IMR-90 (cell line): ENCODE results near the gene ADSS1. TPM values are rescaled to one million over a fixed set of nuclear protein-coding genes. Genes with fewer than 3 reads are reported as not detected.

Experiments
- ATAC-seq: fragments of 200-7000 bp; cut with Tn5 transposase; 2 replicates; pipeline ENCODE4 v1.9.1; 2020; ENCODE audit warnings: low read depth, mild to moderate bottlenecking, moderate library complexity
- BruUV-seq: library from RNA; stranded (reverse); fragments of 400-500 nt; replicated peaks from 2 replicates; lab custom pipeline; 2021; lab: Mats Ljungman, UMichigan
- CTCF ChIA-PET: fragments of 300-600 bp; formaldehyde crosslinking; extraction: SDS; loops from one replicate; lab custom pipeline; 2021; ENCODE audit warnings: antibody characterized with exemption; lab: Yijun Ruan, JAX
- POLR2A ChIA-PET: fragments of 300-600 bp; sonication (Branson Sonifier 250); formaldehyde crosslinking; loops from one replicate; lab custom pipeline; 2022; ENCODE audit warnings: antibody characterized with exemption; ENCODE audit not compliant: unreplicated experiment; lab: Charles Lee
- DNase-seq: peaks from one replicate; pipeline ENCODE4 v3.0.0; 2013
- H2AFZ ChIP-seq: replicated peaks from 2 replicates; pipeline ENCODE3; 2013; ENCODE audit warnings: low read length, mild to moderate bottlenecking; ENCODE audit not compliant: poor library complexity
- H2AK5ac ChIP-seq: 2 replicates; pipeline ENCODE4 v1.6.1; 2013; ENCODE audit warnings: low read depth, low read length, inconsistent platforms
- H2AK9ac ChIP-seq: replicated peaks from 2 replicates; pipeline ENCODE3; 2013; ENCODE audit warnings: mild to moderate bottlenecking, low read depth, low read length, moderate library complexity; ENCODE audit not compliant: poor library complexity
- H2BK120ac ChIP-seq: 2 replicates; pipeline ENCODE4 v1.6.1; 2013; ENCODE audit warnings: low read depth, low read length, inconsistent platforms
- H2BK15ac ChIP-seq: 3 replicates; pipeline ENCODE4 v1.6.1; 2013; ENCODE audit warnings: low read depth, low read length, inconsistent platforms
- H2BK20ac ChIP-seq: 2 replicates; pipeline ENCODE4 v1.6.1; 2013; ENCODE audit warnings: low read depth, mild to moderate bottlenecking, inconsistent platforms, low read length, moderate library complexity
- H2BK5ac ChIP-seq: 2 replicates; pipeline ENCODE4 v1.6.1; 2013; ENCODE audit warnings: mild to moderate bottlenecking, low read depth, low read length, inconsistent platforms; ENCODE audit not compliant: poor library complexity, severe bottlenecking
- H3K14ac ChIP-seq: replicated peaks from 2 replicates; pipeline ENCODE4 v1.6.1; 2013; ENCODE audit warnings: low read depth, low read length, inconsistent platforms
- H3K18ac ChIP-seq: 2 replicates; pipeline ENCODE4 v1.6.1; 2013; ENCODE audit warnings: low read depth, low read length, control low read depth
- H3K23ac ChIP-seq: 2 replicates; pipeline ENCODE4 v1.6.1; 2013; ENCODE audit warnings: low read depth, low read length, inconsistent platforms
- H3K27ac ChIP-seq: 2 replicates; pipeline ENCODE4 v1.5.1; 2013; ENCODE audit warnings: mild to moderate bottlenecking, control low read depth, low read length; ENCODE audit not compliant: insufficient read depth
- H3K27me3 ChIP-seq: 2 replicates; pipeline ENCODE4 v1.6.1; 2013; ENCODE audit warnings: low read length; ENCODE audit not compliant: control insufficient read depth, insufficient read depth
- H3K36me3 ChIP-seq: 2 replicates; pipeline ENCODE4 v1.6.1; 2013; ENCODE audit warnings: low read length, mixed read lengths; ENCODE audit not compliant: control insufficient read depth, insufficient read depth
- H3K4ac ChIP-seq: 2 replicates; pipeline ENCODE4 v1.6.1; 2013; ENCODE audit warnings: low read depth, low read length, inconsistent platforms
- H3K4me1 ChIP-seq: 2 replicates; pipeline ENCODE4 v1.6.1; 2013; ENCODE audit warnings: low read length, mixed read lengths; ENCODE audit not compliant: control insufficient read depth, insufficient read depth
- H3K4me2 ChIP-seq: 2 replicates; pipeline ENCODE4 v1.6.1; 2013; ENCODE audit warnings: low read depth, mild to moderate bottlenecking, control low read depth, low read length, moderate library complexity
- H3K4me3 ChIP-seq: 2 replicates; pipeline ENCODE4 v1.5.1; 2013; ENCODE audit warnings: low read depth, mild to moderate bottlenecking, control low read depth, low read length, moderate library complexity; ENCODE audit not compliant: insufficient read depth
- H3K56ac ChIP-seq: 2 replicates; pipeline ENCODE4 v1.6.1; 2013; ENCODE audit warnings: low read length, inconsistent platforms; ENCODE audit not compliant: insufficient read depth; ENCODE audit errors: extremely low read depth
- H3K79me1 ChIP-seq, 2 experiments: 2 replicates each; pipeline ENCODE4 v1.6.1; 2013; ENCODE audit warnings: low read length in 2 of 2, inconsistent platforms in 1 of 2, low read depth in 1 of 2
- H3K9ac ChIP-seq: 2 replicates; pipeline ENCODE4 v1.6.1; 2013; ENCODE audit warnings: low read depth, low read length, control low read depth
- H3K9me1 ChIP-seq: 2 replicates; pipeline ENCODE4 v1.6.1; 2013; ENCODE audit warnings: low read length, inconsistent platforms; ENCODE audit not compliant: insufficient read depth
- H3K9me3 ChIP-seq: 2 replicates; pipeline ENCODE4 v1.6.1; 2013; ENCODE audit warnings: low read length; ENCODE audit not compliant: control insufficient read depth, insufficient read depth
- H4K20me1 ChIP-seq: 2 replicates; pipeline ENCODE4 v1.6.1; 2013; ENCODE audit warnings: low read length, inconsistent platforms; ENCODE audit not compliant: insufficient read depth
- H4K5ac ChIP-seq: 2 replicates; pipeline ENCODE4 v1.6.1; 2013; ENCODE audit warnings: mild to moderate bottlenecking, low read depth, low read length, control low read depth
- H4K8ac ChIP-seq, 2 experiments: 2 replicates each; pipeline ENCODE4 v1.6.1; 2013; ENCODE audit warnings: low read depth in 2 of 2, low read length in 2 of 2, control low read depth in 1 of 2, inconsistent platforms in 1 of 2
- H4K91ac ChIP-seq: 2 replicates; pipeline ENCODE4 v1.6.1; 2013; ENCODE audit warnings: low read depth, low read length, inconsistent platforms; ENCODE audit not compliant: insufficient read depth
- BHLHE40 ChIP-seq: fragments of 150-350 bp; IDR thresholded peaks from 2 replicates; pipeline ENCODE4 v1.6.1; 2016; ENCODE audit warnings: mild to moderate bottlenecking, low read depth, low read length
- CHD1 ChIP-seq: IDR thresholded peaks from 2 replicates; pipeline ENCODE4 v1.6.1; 2012; ENCODE audit warnings: low read depth, low read length, improper control_type of control experiment
- FOS ChIP-seq: fragments of 150-350 bp; IDR thresholded peaks from 2 replicates; pipeline ENCODE4 v1.6.1; 2016; ENCODE audit warnings: low read depth, low read length
- MAFK ChIP-seq: IDR thresholded peaks from 2 replicates; pipeline ENCODE4 v1.6.1; 2012; ENCODE audit warnings: low read depth, low read length, improper control_type of control experiment
- MAZ ChIP-seq: IDR thresholded peaks from 2 replicates; pipeline ENCODE4 v1.6.1; 2012; ENCODE audit warnings: low read depth, mild to moderate bottlenecking, low read length, improper control_type of control experiment, moderate library complexity, borderline replicate concordance
- MXI1 ChIP-seq: IDR thresholded peaks from 2 replicates; pipeline ENCODE4 v1.6.1; 2012; ENCODE audit warnings: low read depth, mild to moderate bottlenecking, low read length, moderate library complexity, borderline replicate concordance
- NFE2L2 ChIP-seq: fragments of 150-350 bp; IDR thresholded peaks from 2 replicates; pipeline ENCODE4 v1.6.1; 2016; ENCODE audit warnings: low read depth, mild to moderate bottlenecking, low read length
- POLR2A ChIP-seq: IDR thresholded peaks from 2 replicates; pipeline ENCODE4 v1.6.1; 2012; ENCODE audit warnings: mild to moderate bottlenecking, low read depth, low read length
- RAD21 ChIP-seq: IDR thresholded peaks from 2 replicates; pipeline ENCODE4 v1.6.1; 2012; ENCODE audit warnings: low read length, improper control_type of control experiment
- RCOR1 ChIP-seq: IDR thresholded peaks from 2 replicates; pipeline ENCODE4 v1.6.1; 2012; ENCODE audit warnings: mild to moderate bottlenecking, low read length, improper control_type of control experiment; ENCODE audit not compliant: insufficient replicate concordance
- SMC3 ChIP-seq: fragments of 150-350 bp; IDR thresholded peaks from 2 replicates; pipeline ENCODE4 v1.6.1; 2016; ENCODE audit warnings: low read depth, mild to moderate bottlenecking, antibody characterized with exemption, low read length, moderate library complexity
- WGBS, 2 experiments: methylation state at CpG; one replicate each; pipeline versions ENCODE4 v1.1.5 to v1.1.7; 2013; ENCODE audit warnings: missing lambda C conversion rate in 2 of 2; ENCODE audit not compliant: insufficient read length in 1 of 2; ENCODE audit errors: extremely low coverage in 2 of 2; 5-methylcytosine and 5-hydroxymethylcytosine counted together
- dilution Hi-C: fragments of 300-500 bp; cut with HindIII; formaldehyde crosslinking; loops from one replicate; pipeline ENCODE4 v1.14.3; 2018; ENCODE audit warnings: low sequenced_read_pairs; ENCODE audit not compliant: unreplicated experiment
- in situ Hi-C: fragments of 300-500 bp; cut with MboI; formaldehyde crosslinking; loops from 3 replicates; pipeline ENCODE4 v1.14.3; 2019; ENCODE audit warnings: low sequenced_read_pairs, inconsistent platforms, mixed read lengths
- intact Hi-C: fragments of 100-400 bp; cut with micrococcal nuclease; formaldehyde crosslinking; loops from 2 replicates; pipeline ENCODE4 v1.10.0; 2022
- polyA plus RNA-seq, 3 experiments: library from polyadenylated mRNA; depleted of rRNA; stranded (reverse); fragments of >200 nt; gene quantifications; 2 replicates each; pipeline ENCODE4 v1.2.3, GENCODE V29; 2012; ENCODE audit warnings: low replicate concordance in 1 of 3
- total RNA-seq: library from RNA; depleted of rRNA; stranded (reverse); fragments of >200 nt; gene quantifications from 2 replicates; pipeline ENCODE4 v1.2.3, GENCODE V29; 2012
- TF ChIP-seq, protein P1 (sequence below): fragments of 150-350 bp; IDR thresholded peaks from 2 replicates; pipeline ENCODE4 v1.6.1; 2017; ENCODE audit warnings: mild to moderate bottlenecking, antibody characterized with exemption, low read length, low read depth

ADSS1 gene
- total and polyA plus RNA-seq, 2 of the 4 experiments (the other 2 are of a cell fraction): 1.8 to 5.2 TPM

DNA sequence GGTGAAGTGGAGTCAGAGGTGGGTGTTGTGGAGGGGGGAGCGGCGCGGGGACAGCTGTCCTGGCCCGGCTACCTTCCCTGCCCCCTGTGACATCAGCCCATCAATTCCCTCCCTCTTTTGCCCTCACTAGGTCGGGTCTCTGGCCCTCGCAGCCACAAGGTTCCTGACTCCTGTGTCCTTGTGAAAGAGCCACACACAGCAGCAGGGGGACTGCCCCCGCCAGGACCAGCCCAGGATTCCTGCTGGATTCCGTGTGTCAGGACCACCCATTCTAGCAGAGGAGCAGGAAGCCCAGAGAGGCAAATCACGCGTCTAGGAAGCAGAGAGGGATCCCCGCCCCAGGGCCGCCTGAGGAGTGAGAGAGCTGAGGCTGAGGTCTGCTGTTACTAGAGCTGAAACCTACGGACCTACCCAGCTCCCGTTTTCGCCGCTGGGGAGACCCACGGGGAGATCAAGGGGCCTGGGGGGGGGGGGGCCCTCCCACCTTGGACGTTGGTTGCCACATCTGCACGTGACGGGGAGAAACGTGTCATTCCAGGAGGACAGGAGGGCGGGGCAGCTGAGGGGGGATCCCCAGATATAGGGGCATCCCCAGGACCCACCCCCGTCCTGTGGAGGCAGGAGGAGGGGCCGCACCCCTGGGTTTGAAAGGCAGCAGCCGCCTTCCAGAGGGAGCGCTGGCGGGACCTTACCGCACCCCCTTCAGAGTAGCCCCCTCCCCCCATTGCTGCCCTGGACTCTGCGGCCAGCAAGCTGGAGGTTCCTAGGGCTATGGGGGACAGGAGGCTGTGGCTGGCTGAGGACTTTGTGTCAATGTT lies 47.1 kb upstream of the ADSS1 start:
- dilution Hi-C loops (no loop called here), in situ Hi-C loops (no loop called here), intact Hi-C loops (no loop called here)
- H3K18ac ChIP-seq: peak overlapping the region; percentile 18
- H3K56ac ChIP-seq: peak overlapping the region; percentile 32; the same call in 1 of the 2 replicates
- ATAC-seq: no peak
- H2AFZ ChIP-seq: peak overlapping the region; percentile 91
- H3K4me3 ChIP-seq: no peak overlapping the region
- H3K9me1 ChIP-seq: peaks cover 12% of the 10 kb centered on the region
- TF ChIP-seq NFE2L2: no peak
- TF ChIP-seq BHLHE40: no peak
- TF ChIP-seq POLR2A: no peak
- TF ChIP-seq RCOR1: no peak
- TF ChIP-seq MAZ: no peak
- no peak for TF ChIP-seq CHD1
- TF ChIP-seq MXI1: no peak
- TF ChIP-seq SMC3: no peak
- TF ChIP-seq RAD21: no peak
- no peak for TF ChIP-seq FOS
- TF ChIP-seq, protein P1, sequence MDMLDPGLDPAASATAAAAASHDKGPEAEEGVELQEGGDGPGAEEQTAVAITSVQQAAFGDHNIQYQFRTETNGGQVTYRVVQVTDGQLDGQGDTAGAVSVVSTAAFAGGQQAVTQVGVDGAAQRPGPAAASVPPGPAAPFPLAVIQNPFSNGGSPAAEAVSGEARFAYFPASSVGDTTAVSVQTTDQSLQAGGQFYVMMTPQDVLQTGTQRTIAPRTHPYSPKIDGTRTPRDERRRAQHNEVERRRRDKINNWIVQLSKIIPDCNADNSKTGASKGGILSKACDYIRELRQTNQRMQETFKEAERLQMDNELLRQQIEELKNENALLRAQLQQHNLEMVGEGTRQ: no peak
- TF ChIP-seq MAFK: no peak
- H3K4me1 ChIP-seq: peaks cover 35% of the 10 kb centered on the region
- H3K27ac ChIP-seq: peak overlapping the region; percentile 82
- peak overlapping the region; percentile 89 for H2AK9ac ChIP-seq
- peak overlapping the region; percentile 71 for H4K5ac ChIP-seq
- peaks cover 0 to 22% of the 10 kb centered on the region in 2 experiments; a peak in 2 of 4 replicates for H3K79me1 ChIP-seq
- peak overlapping the region; percentile 36; the same call in 2 of the 3 replicates for H2BK15ac ChIP-seq
- peak overlapping the region; percentile 90 for H2BK120ac ChIP-seq
- no peaks in the 10 kb centered on the region for H3K27me3 ChIP-seq
- ChIA-PET POLR2A (interaction anchor here (1.3 kb wide), 1 partner anchor 11 kb away, joined by 3 read pairs; no protein-coding TSS in a partner anchor), CTCF (no interaction called here)
- peak overlapping the region; percentile 98 for H3K4ac ChIP-seq
- H4K8ac ChIP-seq: peak overlapping the region; percentile 86 to 99
- H3K9ac ChIP-seq: peak overlapping the region; percentile 68
- H4K20me1 ChIP-seq: no peaks in the 10 kb centered on the region
- peak overlapping the region; percentile 67 for H2BK5ac ChIP-seq
- H3K14ac ChIP-seq: peak overlapping the region; percentile 90
- no peaks in the 10 kb centered on the region for H3K9me3 ChIP-seq
- peak overlapping the region; percentile 44 for H3K4me2 ChIP-seq
- H3K36me3 ChIP-seq: no peaks in the 10 kb centered on the region
- peak overlapping the region; percentile 4; the same call in 1 of the 2 replicates for H3K23ac ChIP-seq
- peak overlapping the region; percentile 94 for H4K91ac ChIP-seq
- no peak for DNase-seq
- peak overlapping the region; percentile 90 for H2AK5ac ChIP-seq
- H2BK20ac ChIP-seq: 0 out of 2 replicates have a peak overlapping the region, but pooled peaks have one; percentile 11
- WGBS, 2 experiments: 47% methylated on average over 11 of the region's 29 CpGs; no CpG with 5 or more reads in 1 of the 2 experiments
- BruUV-seq: no TSS peak
